Hepatocyte (in vitro differentiated cells): ENCODE measurements around the gene FMN1. TPM values are rescaled to one million over a fixed set of nuclear protein-coding genes. Genes with fewer than 3 reads are reported as not detected.

Experiments used
- DNase-seq: peaks from one replicate; pipeline ENCODE4 v3.0.0-alpha.2; 2016; ENCODE audit warnings: low spot score
- H2AFZ ChIP-seq: fragments of 200-600 bp; sonication (generic); 2 replicates; pipeline ENCODE4 v1.6.0; 2016; ENCODE audit warnings: antibody characterized with exemption, mild to moderate bottlenecking
- H3K27ac ChIP-seq: fragments of 200-600 bp; sonication (generic); 2 replicates; pipeline ENCODE4 v1.5.1; 2016; ENCODE audit warnings: mild to moderate bottlenecking
- H3K27me3 ChIP-seq: fragments of 200-600 bp; sonication (generic); 2 replicates; pipeline ENCODE4 v1.6.1; 2016
- H3K36me3 ChIP-seq: fragments of 200-600 bp; sonication (generic); replicated peaks from 2 replicates; pipeline ENCODE4 v1.5.1; 2016; ENCODE audit warnings: low read depth; ENCODE audit not compliant: insufficient read depth
- H3K4me1 ChIP-seq: fragments of 200-600 bp; sonication (generic); 2 replicates; pipeline ENCODE4 v1.5.1; 2016; ENCODE audit warnings: mild to moderate bottlenecking, moderate library complexity; ENCODE audit not compliant: insufficient read depth
- H3K4me2 ChIP-seq: fragments of 200-600 bp; sonication (generic); 2 replicates; pipeline ENCODE4 v1.6.0; 2016
- H3K4me3 ChIP-seq: fragments of 200-600 bp; sonication (generic); 2 replicates; pipeline ENCODE4 v1.5.1; 2016; ENCODE audit warnings: mild to moderate bottlenecking
- H3K79me2 ChIP-seq: fragments of 200-600 bp; sonication (generic); 2 replicates; pipeline ENCODE4 v1.6.0; 2017; ENCODE audit warnings: mild to moderate bottlenecking
- H3K9me2 ChIP-seq: fragments of 200-600 bp; sonication (generic); replicated peaks from 2 replicates; pipeline ENCODE4 v1.6.0; 2017; ENCODE audit warnings: mild to moderate bottlenecking; ENCODE audit not compliant: insufficient read depth
- H3K9me3 ChIP-seq: fragments of 200-600 bp; sonication (generic); 2 replicates; pipeline ENCODE4 v1.5.1; 2016; ENCODE audit warnings: low read depth, mild to moderate bottlenecking
- H4K20me1 ChIP-seq: fragments of 200-600 bp; sonication (generic); 2 replicates; pipeline ENCODE4 v1.6.0; 2016; ENCODE audit warnings: mild to moderate bottlenecking; ENCODE audit not compliant: insufficient read depth, poor library complexity, severe bottlenecking
- EZH2 ChIP-seq: fragments of 200-600 bp; sonication (generic); IDR thresholded peaks from 2 replicates; pipeline ENCODE4 v1.6.1; 2016; ENCODE audit warnings: antibody characterized with exemption, mild to moderate bottlenecking, borderline replicate concordance
- EZH2phosphoT487 ChIP-seq: fragments of 200-600 bp; sonication (generic); IDR thresholded peaks from one replicate; pipeline ENCODE4 v1.6.1; 2018; ENCODE audit warnings: antibody characterized with exemption, mild to moderate bottlenecking, low read depth, moderate library complexity; ENCODE audit not compliant: unreplicated experiment, severe bottlenecking
- WGBS: methylation state at CpG from one replicate; pipeline ENCODE4 v1.1.6; 2016; ENCODE audit warnings: low lambda C conversion rate; ENCODE audit errors: missing lambda C conversion rate; 5-methylcytosine and 5-hydroxymethylcytosine counted together
- polyA plus RNA-seq: library from polyadenylated mRNA; unstranded; fragments of >200 nt; fragmentation: Nextera tagmentation; extraction: Ambion mirVana; gene quantifications from 2 replicates; pipeline ENCODE4 v1.2.1, GENCODE V29; 2016
- total RNA-seq: library from RNA; depleted of rRNA; stranded (reverse); fragments of >200 nt; gene quantifications from 2 replicates; pipeline ENCODE4 v1.2.3, GENCODE V29; 2014
- TF ChIP-seq, protein P1 (sequence below): fragments of 200-600 bp; sonication (generic); IDR thresholded peaks from 2 replicates; pipeline ENCODE4 v1.5.1; 2016; ENCODE audit warnings: antibody characterized with exemption, mild to moderate bottlenecking; ENCODE audit not compliant: poor library complexity

Gene FMN1
- total and polyA plus RNA-seq, 2 experiments from 2014 or later = 0.07 to 0.70 TPM

DNA sequence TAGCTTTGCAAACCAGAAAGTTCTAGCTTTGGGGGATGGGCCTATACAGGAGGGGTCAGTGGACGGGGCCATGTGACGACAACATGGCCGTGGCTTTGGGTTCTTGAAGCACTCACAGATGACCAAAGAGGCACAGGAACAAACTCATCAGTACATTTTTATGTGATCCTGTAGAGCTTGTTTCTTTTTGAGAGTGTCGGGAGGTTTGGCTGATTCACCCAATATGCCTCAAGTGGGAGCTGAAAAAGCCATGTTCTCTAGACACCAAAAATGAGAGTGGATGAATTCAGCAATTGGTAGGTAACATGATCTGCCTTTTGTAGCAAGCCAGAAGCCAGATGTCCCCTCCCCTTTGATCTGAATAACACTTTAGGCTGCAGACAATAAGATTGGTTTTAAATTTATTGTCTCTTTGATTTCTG lies 446.6 kb downstream of the FMN1 start:
- no peaks in the 10 kb centered on the region for H3K27me3 ChIP-seq
- no peak overlapping the region for H3K27ac ChIP-seq
- 74% methylated on average over 4 of the region's 4 CpGs for WGBS
- TF ChIP-seq EZH2phosphoT487 = no peak
- H3K36me3 ChIP-seq = no peaks in the 10 kb centered on the region
- no peak overlapping the region for H2AFZ ChIP-seq
- no peaks in the 10 kb centered on the region for H3K9me3 ChIP-seq
- no peak for DNase-seq
- H3K9me2 ChIP-seq = no peaks in the 10 kb centered on the region
- H4K20me1 ChIP-seq = no peaks in the 10 kb centered on the region
- H3K4me2 ChIP-seq = no peak overlapping the region
- no peaks in the 10 kb centered on the region for H3K79me2 ChIP-seq
- no peaks in the 10 kb centered on the region for H3K4me1 ChIP-seq
- no peak overlapping the region for H3K4me3 ChIP-seq

DNA sequence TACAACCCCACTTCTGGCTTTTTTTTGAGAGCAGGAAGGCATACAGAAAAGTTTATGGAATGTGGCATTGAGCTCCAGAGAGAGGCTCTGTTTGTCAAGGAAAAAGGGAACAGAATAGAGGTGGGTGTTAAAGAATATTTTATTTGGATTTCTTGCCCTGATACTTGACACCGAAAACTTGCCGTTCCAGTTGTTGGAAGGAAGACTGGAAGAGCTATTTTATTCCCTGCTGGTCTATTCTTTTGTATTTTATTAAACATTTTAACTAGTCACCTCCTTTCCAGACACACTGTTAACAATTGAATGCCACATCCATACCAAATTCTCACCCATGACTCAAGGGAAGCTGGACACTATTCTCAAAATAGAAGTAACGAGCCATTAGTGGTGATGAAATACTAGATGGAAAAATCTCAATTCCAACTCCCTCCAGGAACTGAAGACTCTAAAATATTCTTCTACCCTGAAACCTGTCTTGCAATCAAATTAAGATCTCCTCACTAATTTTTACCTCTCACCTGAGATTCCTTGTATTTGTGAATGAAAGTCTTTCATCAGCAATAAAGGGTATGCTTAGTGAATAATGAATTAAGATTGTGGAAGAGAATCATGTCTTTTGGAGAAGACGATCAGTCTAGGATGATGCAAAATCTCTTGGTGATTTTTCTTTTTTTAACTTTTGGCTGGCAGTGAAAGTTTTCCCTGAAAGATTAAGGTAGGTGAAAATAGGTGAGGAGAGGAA lies 448.2 kb downstream of the FMN1 start:
- DNase-seq = no peak
- H3K4me1 ChIP-seq = no peaks in the 10 kb centered on the region
- WGBS = 92% methylated on average over 4 of the region's 4 CpGs
- H4K20me1 ChIP-seq = no peaks in the 10 kb centered on the region
- H3K27ac ChIP-seq = no peak overlapping the region
- H2AFZ ChIP-seq = no peak overlapping the region
- H3K4me2 ChIP-seq = no peak overlapping the region
- TF ChIP-seq, protein P1, sequence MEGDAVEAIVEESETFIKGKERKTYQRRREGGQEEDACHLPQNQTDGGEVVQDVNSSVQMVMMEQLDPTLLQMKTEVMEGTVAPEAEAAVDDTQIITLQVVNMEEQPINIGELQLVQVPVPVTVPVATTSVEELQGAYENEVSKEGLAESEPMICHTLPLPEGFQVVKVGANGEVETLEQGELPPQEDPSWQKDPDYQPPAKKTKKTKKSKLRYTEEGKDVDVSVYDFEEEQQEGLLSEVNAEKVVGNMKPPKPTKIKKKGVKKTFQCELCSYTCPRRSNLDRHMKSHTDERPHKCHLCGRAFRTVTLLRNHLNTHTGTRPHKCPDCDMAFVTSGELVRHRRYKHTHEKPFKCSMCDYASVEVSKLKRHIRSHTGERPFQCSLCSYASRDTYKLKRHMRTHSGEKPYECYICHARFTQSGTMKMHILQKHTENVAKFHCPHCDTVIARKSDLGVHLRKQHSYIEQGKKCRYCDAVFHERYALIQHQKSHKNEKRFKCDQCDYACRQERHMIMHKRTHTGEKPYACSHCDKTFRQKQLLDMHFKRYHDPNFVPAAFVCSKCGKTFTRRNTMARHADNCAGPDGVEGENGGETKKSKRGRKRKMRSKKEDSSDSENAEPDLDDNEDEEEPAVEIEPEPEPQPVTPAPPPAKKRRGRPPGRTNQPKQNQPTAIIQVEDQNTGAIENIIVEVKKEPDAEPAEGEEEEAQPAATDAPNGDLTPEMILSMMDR = no peak
- no peak for TF ChIP-seq EZH2phosphoT487
- TF ChIP-seq EZH2 = no peak
- H3K36me3 ChIP-seq = no peaks in the 10 kb centered on the region
- no peaks in the 10 kb centered on the region for H3K9me3 ChIP-seq
- H3K27me3 ChIP-seq = no peaks in the 10 kb centered on the region
- H3K9me2 ChIP-seq = no peaks in the 10 kb centered on the region
- no peak overlapping the region for H3K4me3 ChIP-seq
- no peaks in the 10 kb centered on the region for H3K79me2 ChIP-seq

DNA sequence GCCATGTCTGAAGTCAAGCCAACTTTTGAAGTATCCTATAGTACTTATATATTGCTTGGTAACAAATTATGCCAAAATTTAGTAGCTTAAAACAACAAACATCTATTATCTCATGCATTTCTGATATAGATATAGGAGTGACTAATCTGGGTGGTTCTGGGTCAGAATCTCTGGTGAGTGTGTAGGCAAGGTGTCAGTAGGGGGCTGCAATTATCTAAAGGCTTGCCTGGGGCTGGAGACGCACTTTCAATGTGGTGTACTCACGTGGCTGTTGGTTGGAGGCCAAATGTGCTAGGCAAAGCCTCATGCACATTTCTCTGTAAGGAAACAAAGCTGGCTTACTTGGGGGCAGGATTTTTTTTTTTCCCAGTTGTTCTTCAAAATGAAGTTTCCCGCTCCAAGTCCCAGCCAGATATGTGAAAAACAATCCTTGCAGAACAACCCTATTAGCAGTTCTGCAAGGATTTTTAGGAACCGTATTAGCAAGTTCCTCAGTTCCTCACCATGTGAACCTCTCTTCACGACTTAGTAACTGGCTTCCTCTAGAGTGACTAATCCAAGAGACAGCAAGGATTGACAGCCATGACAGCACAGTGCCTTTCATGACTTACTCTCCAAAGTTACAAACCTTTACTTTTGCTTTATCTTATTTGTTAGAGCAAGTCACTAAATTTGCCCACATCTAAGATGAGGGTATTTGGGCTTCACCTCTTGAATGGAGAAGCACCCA lies 450.9 kb downstream of the FMN1 start:
- Histone ChIP-seq H3K27me3 (no peaks in the 10 kb centered on the region), H3K9me2 (no peaks in the 10 kb centered on the region), H3K79me2 (no peaks in the 10 kb centered on the region), H3K4me3 (no peak overlapping the region), H2AFZ (no peak overlapping the region), H3K9me3 (no peaks in the 10 kb centered on the region), H3K4me1 (no peaks in the 10 kb centered on the region), H3K36me3 (no peaks in the 10 kb centered on the region), H4K20me1 (no peaks in the 10 kb centered on the region), H3K27ac (no peak overlapping the region), H3K4me2 (no peak overlapping the region)
- no peak for DNase-seq
- TF ChIP-seq EZH2 (no peak), EZH2phosphoT487 (no peak)
- TF ChIP-seq, protein P1 = no peak
- WGBS = 50% methylated on average over 5 of the region's 5 CpGs

DNA sequence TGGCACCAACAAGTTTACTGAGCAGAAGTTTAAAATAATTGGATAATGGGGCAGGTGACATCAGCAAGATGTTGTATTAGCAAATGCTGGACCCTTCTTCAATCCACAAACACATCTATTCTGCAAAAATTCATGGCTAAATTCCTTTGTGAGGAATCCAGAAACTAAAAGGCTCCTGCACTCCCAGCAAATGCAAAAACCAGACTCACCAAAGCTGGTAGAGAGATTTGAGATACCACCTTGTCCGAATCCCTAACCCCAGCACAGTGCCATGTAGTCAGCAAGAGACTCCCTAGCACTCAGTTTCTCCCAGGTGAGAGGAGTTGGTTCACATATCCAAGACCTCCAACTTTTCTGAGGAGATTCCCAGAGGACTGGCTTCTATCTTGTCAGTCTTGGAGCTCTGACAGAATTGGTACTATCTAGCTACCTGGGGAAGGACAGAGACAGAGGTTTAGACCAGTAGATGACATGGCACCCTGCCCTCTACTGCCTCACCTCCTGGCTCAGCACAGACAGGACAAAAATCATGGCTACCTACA lies 454.9 kb downstream of the FMN1 start:
- H4K20me1 ChIP-seq = no peaks in the 10 kb centered on the region
- no peak overlapping the region for H2AFZ ChIP-seq
- H3K27ac ChIP-seq = no peak overlapping the region
- H3K79me2 ChIP-seq = no peaks in the 10 kb centered on the region
- H3K27me3 ChIP-seq = no peaks in the 10 kb centered on the region
- TF ChIP-seq EZH2 (no peak), EZH2phosphoT487 (no peak)
- TF ChIP-seq, protein P1 = no peak
- no peak for DNase-seq
- H3K36me3 ChIP-seq = no peaks in the 10 kb centered on the region
- 87% methylated on average over 1 of the region's 1 CpG for WGBS
- no peaks in the 10 kb centered on the region for H3K9me3 ChIP-seq
- no peaks in the 10 kb centered on the region for H3K9me2 ChIP-seq
- no peak overlapping the region for H3K4me2 ChIP-seq
- no peaks in the 10 kb centered on the region for H3K4me1 ChIP-seq
- no peak overlapping the region for H3K4me3 ChIP-seq
